ENCODE measurements around the gene HOXA9. TPM values are rescaled to one million over a fixed set of nuclear protein-coding genes. Genes with fewer than 3 reads are reported as not detected.

Gene HOXA9
- total and polyA plus RNA-seq, 2 of the 4 experiments (the other 2 are of a cell fraction), result 0.18 to 0.32 TPM

GRCh38 chr7:27122077-27122910, 43.0 kb downstream of the HOXA9 start:
- no TSS peak for BruUV-seq (replicated peaks)
- peak overlapping the region; percentile 87 for H2AK9ac ChIP-seq (replicated peaks; ENCODE audit: low read depth, low read length, poor library complexity)
- H3K4ac ChIP-seq (ENCODE audit: low read depth, low read length), result peak overlapping the region; percentile 98
- TF ChIP-seq POLR2A (IDR thresholded peaks at IDR 0.05; ENCODE audit: low read depth, low read length) (no peak), BHLHE40 (IDR thresholded peaks at IDR 0.05; ENCODE audit: low read depth, low read length) (peak; percentile 63)
- peak overlapping the region; percentile 88 for H2BK5ac ChIP-seq (ENCODE audit: low read depth, low read length, poor library complexity, severe bottlenecking)
- H2AFZ ChIP-seq (replicated peaks; ENCODE audit: low read length, poor library complexity), result peak overlapping the region; percentile 84
- in situ Hi-C loops (cut with MboI; ENCODE audit: low sequenced_read_pairs) (no loop called here), intact Hi-C loops (cut with micrococcal nuclease) (loop anchor here (2.0 to 5.0 kb wide), 2 partner anchors 23 to 920 kb away; partner anchors contain the start of genes CBX3 and HNRNPA2B1), dilution Hi-C loops (cut with HindIII; ENCODE audit: low sequenced_read_pairs, unreplicated experiment) (no loop called here)
- no peaks in the 10 kb centered on the region for H3K9me3 ChIP-seq (ENCODE audit: control insufficient read depth, insufficient read depth, low read length)
- peak overlapping the region; percentile 99 for H3K27ac ChIP-seq (ENCODE audit: insufficient read depth, low read length)
- ChIA-PET POLR2A (ENCODE audit: unreplicated experiment) (interaction anchor here (1.5 kb wide), 1 partner anchor 16 kb away, joined by 3 read pairs; no protein-coding TSS in a partner anchor), CTCF (interaction anchor here (0.6 to 1.2 kb wide), 2 partner anchors 17 to 41 kb away, joined by 3 to 5 read pairs; no protein-coding TSS in a partner anchor)
- H4K91ac ChIP-seq (ENCODE audit: insufficient read depth, low read depth, low read length), result peak overlapping the region; percentile 96
- peak overlapping the region; percentile 80 for H3K23ac ChIP-seq (ENCODE audit: low read depth, low read length)
- peak overlapping the region; percentile 76 for H2AK5ac ChIP-seq (ENCODE audit: low read depth, low read length)
- no peak for ATAC-seq (ENCODE audit: low read depth)
- H4K8ac ChIP-seq (ENCODE audit: low read depth in 2 of 2, low read length in 2 of 2), result peak overlapping the region; percentile 90 to 93
- H3K9ac ChIP-seq (ENCODE audit: low read depth, low read length), result peak overlapping the region; percentile 96
- peak overlapping the region; percentile 95 for H3K4me2 ChIP-seq (ENCODE audit: low read depth, low read length)
- peak overlapping the region; percentile 92 for H4K5ac ChIP-seq (ENCODE audit: low read depth, low read length)
- peak overlapping the region; percentile 94 for H2BK120ac ChIP-seq (ENCODE audit: low read depth, low read length)
- H3K56ac ChIP-seq (ENCODE audit: extremely low read depth, insufficient read depth, low read length), result peak overlapping the region; percentile 76
- H4K20me1 ChIP-seq (ENCODE audit: insufficient read depth, low read length), result 0 out of 2 replicates have a peak, but pooled peaks cover 2% of the 10 kb centered on the region
- peak overlapping the region; percentile 48 for H3K4me3 ChIP-seq (ENCODE audit: insufficient read depth, low read depth, low read length)
- DNase-seq, result peak; percentile 41
- peaks cover 36% of the 10 kb centered on the region for H3K4me1 ChIP-seq (ENCODE audit: control insufficient read depth, insufficient read depth, low read length)
- H3K36me3 ChIP-seq (ENCODE audit: control insufficient read depth, insufficient read depth, low read length), result peaks cover 2% of the 10 kb centered on the region; the same call in 1 of the 2 replicates
- peak overlapping the region; percentile 94 for H3K14ac ChIP-seq (replicated peaks; ENCODE audit: low read depth, low read length)
- H2BK20ac ChIP-seq (ENCODE audit: low read depth, low read length), result peak overlapping the region; percentile 63
- peaks cover 5 to 51% of the 10 kb centered on the region in 2 experiments; a peak in 3 of 4 replicates for H3K79me1 ChIP-seq (ENCODE audit: low read depth in 1 of 2, low read length in 2 of 2)
- peak overlapping the region; percentile 64 for H2BK15ac ChIP-seq (ENCODE audit: low read depth, low read length)
- H3K18ac ChIP-seq (ENCODE audit: low read depth, low read length), result peak overlapping the region; percentile 67
- no peaks in the 10 kb centered on the region for H3K27me3 ChIP-seq (ENCODE audit: control insufficient read depth, insufficient read depth, low read length)
- H3K9me1 ChIP-seq (ENCODE audit: insufficient read depth, low read length), result peaks cover 12% of the 10 kb centered on the region
- WGBS, 2 experiments (ENCODE audit: extremely low coverage in 2 of 2, insufficient read length in 1 of 2), result 14% methylated on average over 4 of the region's 42 CpGs; no CpG with 5 or more reads in 1 of the 2 experiments

Data from IMR-90 (cell line).